GM18520 (cell line): Measurements from ENCODE around the gene SEC24A.
A peak's percentile ranks its signal among the peaks of the same experiment; 100 is the strongest.
"Not testable (repeated sequence)": the region's sequence is repeated elsewhere in the genome, so short reads cannot be mapped to it uniquely, and the experiment has no call there.

Source experiments
- ATAC-seq: cut with Tn5 transposase; IDR thresholded peaks from one replicate; pipeline ENCODE4 v1.9.1; 2021; ENCODE audit not compliant: unreplicated experiment

SEC24A gene

DNA sequence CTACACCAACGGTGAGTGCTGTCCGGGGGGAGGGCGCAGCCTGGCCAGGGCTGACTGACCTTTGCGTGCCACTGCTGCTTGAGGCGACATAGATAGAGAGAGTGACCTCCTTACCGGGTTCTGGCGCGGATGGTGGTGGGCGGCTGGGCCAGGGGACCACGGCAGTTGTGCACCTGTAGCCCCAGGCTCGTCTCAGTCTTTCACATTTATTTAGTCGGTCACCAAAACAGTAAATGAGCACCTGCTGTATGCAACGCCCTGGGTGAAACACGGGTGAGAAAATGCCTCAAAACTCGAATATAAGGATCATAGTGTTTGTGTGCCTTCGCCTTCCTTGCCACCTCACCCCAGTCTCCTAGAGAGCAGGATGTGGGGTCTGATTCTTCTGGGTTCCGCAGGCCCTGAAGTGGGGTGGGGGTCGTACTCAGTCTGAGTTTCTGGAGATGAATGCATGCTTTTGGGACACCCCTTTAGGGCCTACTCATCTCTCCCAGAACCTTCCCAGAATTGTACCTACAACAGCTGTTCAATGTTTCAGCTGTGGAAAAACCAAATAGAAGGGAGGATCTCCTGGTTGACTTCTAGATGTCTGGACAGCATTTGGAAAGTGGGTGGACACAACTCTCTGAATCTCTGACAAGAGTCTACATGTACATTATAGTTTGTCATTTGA is 714 bp downstream of the SEC24A start:
- ATAC-seq = no peak

DNA sequence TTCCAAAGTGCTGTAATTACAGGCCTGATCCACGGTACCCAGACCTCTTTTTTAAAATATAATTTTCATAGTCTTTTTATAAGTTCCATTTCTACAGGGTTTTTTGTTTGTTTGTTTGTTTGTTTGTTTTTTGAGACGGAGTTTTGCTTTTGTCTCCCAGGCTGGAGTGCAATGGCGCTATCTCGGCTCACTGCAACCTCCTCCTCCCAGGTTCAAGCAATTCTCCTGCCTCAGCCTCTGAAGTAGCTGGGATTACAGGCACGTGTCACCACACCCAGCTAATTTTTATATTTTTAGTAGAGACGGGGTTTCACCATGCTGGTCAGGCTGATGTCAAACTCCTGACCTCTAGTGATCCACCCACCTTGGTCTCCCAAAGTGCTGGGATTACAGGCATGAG is 2.1 kb downstream of the SEC24A start:
- not testable (repeated sequence) for ATAC-seq

DNA sequence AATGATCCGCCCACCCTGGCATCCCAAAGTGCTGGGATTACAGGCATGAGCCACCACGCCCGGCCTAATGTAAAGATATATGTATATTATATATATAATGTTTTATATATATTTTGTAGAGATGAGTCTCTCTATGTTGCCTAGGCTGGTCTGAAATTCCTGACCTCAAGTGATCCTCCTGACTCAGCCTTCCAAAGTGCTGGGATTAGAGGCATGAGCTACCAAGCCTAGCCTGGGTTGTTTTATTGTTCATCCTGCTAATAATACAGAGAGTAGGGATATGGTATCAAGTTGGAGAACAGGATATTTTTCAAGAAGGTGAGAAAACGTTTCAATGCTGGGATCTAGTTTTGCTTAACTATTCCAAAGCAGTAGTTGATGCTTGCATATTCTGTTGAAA is 2.9 kb downstream of the SEC24A start:
- ATAC-seq = no peak

DNA sequence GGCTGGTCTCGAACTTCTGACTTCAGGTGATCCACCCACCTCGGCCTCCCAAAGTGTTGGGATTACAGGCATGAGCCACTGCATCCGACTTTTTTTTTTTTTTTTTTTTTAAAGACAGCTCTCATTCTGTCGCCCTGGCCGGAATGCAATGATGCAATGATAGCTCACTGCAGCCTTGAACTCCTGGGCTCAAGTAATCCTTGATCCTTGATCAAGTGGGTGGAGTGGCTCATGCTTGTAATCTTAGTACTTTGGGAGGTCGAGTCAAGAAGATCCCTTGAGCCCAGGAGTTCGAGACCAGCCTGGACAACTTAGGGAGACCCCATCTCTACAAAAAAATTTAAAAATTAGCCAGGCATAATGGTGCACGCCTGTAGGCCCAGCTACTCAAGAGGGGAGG is 8.1 kb downstream of the SEC24A start:
- ATAC-seq = no peak

DNA sequence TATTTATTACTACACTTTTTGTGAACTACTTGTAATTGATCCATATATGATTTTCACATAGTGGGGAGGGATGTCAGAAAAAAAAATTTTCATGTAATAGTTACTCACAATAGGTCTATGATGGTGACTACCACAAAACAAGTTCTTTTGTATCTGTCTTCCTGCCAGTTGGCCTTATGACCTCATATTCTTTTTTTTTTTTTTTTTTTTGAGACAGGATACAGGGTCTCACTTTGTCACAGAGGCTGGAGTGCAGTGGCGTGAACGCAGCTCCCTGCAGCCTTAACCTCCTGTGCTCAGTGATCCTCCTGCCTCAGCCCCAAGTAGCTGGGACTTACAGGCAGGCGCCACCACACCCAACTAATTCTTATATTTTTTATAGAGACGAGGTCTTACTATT is 10.9 kb downstream of the SEC24A start:
- ATAC-seq = no peak

DNA sequence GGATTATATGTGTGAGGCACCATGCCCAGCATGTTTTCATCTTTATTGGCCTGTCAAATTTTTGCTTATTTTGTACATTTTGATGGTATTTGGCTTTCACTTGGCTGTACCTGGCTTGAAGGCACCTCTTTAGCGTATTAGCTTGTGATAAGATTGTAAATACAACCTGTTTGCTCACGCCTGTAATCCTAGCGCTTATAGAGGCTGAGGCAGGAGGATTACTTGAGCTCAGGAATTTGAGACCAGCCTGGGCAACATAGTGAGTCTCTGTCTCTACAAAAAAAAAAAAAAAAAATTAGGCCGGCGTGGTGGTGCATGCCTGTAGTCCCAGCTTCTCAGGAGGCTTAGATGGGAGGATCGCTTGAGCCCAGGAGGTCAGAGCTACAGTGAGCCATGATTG is 11.3 kb downstream of the SEC24A start:
- ATAC-seq = no peak

DNA sequence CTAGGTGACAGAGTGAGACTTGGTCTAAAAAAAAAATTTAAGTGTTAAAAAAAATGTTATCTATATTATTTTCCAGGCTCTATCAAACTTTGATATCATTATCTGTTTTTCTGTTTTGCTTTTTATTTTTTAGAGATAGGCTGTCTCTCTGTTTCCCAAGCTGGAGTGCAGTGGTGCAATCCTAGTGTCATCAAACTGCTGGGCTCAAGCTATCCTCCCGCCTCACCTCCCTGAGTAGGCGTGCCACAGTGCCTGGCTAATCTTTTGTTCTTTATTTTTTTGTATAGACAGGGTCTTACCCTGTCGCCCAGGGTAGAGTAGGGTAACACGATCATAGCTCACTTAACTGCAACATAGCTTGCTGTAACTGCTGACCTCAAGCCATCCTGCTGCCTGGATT is 14.4 kb downstream of the SEC24A start:
- ATAC-seq = no peak

DNA sequence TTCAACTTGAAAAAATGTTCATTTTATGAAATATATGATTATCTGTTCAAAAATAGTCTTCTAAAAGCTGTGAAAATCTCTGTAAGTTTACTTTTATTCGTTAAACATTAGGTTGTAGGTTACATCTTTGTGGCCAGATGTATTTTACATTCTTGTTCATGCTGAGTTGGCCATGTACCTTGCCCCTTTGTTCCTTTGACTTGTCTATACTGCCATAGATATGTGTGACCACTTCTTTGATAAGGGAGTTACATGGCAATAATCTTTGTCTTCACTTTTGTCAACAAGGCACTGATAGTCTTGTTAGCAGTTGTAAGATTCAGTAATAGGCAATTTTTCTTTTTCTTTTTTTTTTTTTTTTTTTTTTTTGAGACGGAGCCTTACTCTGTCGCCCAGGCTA is 15.9 kb downstream of the SEC24A start:
- ATAC-seq = no peak

DNA sequence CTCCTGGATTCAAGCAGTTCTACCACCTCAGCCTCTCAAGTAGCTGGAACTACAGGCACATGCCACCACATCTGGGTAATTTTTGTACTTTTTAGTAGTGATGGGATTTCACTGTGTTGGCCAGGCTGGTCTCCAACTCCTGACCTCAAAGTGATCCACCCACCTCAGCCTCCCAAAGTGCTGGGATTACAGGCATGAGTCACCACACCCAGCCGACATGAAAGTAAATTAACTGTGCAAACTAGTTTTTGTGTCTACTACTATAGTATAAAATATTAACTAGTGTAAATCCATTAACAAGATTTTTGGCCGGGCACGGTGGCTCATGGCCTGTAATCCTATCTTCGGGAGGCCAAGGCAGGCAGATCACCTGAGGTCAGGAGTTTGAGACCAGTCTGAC is 25.0 kb downstream of the SEC24A start:
- not testable (repeated sequence) for ATAC-seq

DNA sequence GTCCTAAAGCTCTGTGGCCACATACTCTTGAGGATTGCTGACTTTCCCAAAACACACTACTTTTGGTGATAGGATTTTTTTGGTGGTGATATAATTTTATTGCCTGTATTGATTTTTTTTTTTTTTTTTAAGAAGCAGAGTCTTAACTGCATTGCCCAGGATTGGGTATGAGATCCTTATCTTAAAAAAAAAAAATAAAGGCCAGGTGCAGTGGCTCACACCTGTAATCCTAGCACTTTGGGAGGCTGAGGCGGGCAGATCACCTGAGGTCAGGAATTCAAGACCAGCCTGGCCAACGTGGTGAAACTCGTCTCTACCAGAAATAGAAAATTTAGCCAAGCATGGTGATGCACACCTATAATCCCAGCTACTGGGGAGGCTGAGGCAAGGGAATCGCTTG is 28.8 kb downstream of the SEC24A start:
- not testable (repeated sequence) for ATAC-seq

DNA sequence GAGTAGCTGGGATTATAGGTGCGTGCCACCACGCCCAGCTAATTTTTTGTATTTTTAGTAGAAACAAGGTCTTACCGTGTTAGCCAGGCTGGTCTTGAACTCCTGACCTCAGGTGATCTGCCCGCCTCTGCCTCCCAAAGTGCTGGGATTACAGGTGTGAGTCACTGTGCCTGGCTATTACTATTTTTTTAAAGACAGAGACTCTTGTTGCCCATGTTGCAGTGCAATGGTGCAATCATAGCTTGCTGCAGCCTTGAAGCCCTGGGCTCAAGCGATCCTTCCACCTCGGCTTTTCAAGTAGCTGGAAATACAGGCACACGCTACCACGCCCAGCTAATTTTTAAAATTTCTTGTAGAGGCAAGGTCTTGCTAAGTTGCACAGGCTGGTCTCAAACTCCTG is 41.6 kb downstream of the SEC24A start:
- ATAC-seq = not testable (repeated sequence)

DNA sequence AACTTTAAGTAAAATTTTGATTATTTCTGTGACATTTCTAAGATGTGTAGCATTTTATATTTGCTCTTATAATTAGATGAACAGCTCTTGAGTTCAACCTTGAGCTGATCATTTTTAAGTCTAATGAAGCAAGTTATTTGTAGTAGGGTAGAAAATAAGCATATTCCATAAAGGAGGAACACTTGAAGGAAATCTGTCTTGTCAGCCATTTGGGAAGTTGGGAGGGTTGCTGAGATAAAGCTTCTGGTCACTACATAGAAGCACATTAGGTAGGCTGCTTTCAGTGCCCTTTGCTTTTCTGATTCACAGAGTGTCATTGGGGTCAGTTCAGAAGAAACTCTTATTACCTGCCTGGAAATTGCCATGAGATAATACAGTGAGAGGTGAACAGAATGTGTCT is 44.1 kb downstream of the SEC24A start:
- ATAC-seq = no peak

DNA sequence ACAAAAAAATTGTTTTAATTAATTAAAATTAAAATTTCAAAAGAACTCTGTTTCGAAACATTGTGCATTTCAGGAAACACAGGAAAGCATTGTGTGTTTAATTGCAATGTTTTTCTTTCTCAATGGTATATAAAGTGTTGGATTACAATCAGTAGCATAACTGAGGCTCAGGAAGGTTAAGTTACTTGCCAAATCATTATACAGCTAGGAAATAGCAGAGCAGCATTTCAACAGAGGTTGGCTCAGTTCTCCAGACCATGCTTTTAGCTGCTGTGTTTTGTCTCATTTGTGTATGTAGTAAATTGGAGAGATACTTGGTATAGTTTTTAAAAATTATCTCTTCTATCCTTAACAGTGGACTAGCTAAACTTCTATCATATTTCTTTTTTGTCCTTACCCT is 59.7 kb downstream of the SEC24A start:
- ATAC-seq = no peak

DNA sequence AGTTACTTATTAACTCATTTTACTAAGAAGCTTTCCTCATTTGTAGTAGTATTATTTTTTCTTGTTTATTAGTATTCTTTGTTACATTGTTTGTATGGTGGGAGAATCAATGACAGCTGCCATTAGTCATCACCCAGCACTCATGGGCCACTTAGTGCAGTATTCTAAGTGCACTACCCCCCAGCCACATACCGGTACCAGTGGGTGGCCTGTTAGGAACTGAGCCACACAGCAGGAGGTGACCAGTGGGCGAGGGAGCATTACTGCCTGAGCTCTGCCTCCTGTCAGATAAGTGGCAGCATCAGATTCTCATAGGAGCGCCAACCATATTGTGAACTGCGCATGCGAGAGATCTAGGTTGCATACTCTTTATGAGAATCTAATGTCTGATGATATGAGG is 65.5 kb downstream of the SEC24A start:
- ATAC-seq = no peak

DNA sequence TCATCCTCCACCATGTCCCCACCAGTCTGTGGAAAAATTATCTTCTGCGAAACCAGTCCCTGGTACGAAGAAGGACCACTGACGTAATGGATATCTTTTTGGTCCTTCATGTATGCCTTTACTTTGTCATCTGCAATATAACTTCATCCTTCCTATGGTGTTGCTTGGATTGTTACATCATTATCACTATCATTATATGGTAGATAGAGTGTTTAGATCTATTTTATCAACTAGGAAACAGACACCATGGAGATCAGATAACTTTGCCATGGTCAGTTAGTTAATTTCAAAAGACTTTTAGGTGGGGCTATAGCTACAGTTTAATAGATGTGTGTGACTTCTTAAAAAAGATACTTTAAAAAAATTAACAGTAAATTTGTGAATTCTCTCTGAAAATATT is 66.0 kb downstream of the SEC24A start:
- no peak for ATAC-seq

DNA sequence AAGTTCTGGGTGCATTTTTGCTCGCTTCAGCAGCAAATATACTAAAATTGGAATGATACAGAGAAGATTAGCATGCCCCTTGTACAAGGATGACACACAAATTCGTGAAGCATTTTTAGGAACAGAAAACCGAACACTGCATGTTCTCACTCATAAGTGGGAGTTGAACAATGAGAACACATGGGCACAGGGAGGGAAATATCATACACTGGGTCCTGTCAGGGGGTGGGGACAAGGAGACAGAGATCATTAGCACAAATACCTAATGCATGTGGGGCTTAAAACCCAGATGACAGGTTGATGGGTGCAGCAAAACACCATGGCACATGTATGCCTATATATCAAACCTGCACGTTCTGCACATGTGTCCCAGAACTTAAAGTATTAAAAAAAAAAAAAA is 66.9 kb downstream of the SEC24A start:
- not testable (repeated sequence) for ATAC-seq

DNA sequence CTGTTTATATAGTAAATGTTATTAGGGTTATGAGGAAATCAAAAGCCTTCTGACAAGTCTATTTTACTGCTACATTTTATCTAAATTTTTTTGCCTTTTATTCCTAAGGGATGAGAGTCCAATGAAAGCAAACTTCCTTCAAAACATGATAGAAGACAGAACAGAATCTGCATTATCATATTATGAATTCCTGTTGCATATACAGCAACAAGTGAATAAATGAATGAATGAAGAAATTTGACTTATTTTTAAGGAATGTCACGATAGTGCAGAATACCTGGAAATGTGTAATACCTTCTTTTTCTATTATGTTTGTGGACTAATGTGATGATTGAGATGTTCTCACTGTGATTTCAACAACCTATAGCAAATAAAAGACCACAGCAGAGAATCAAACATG is 76.3 kb downstream of the SEC24A start:
- ATAC-seq = no peak

DNA sequence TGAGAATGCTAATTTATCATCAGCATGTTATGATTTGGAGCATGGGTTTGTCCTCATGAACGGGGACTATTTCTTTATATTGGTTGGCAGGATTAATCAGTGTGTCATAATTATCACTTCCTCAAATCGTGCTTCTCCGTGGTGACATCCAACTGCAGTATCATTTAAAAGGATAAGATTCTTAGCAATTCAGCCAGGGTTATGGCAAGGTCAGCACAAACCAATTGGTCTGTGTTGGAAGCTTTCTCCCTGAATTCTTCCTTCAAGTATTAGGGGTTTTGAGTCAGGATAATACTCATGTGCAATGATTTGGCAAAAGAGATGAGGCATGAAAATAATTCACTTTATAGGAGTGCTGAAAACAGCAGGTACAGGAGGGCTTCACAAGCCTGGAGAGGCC is 84.2 kb downstream of the SEC24A start:
- ATAC-seq = no peak

DNA sequence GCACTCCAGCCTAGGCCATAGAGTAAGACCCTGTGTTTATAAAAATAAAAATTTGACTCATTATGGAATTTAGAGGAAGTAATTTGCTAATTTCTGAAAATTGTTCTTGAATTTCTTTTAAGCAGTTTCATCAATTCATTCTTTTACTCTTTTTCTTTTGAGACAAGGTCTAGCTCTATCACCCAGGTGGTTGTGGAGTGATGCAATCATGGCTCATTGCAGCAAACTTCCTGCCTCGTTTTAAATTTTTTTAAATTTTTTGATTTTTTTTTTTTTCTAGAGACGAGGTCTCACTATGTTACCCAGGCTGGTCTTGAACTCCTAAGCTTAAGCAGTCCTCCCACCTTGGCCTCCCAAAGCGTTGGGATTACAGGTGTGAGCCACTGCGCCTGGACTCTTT is 86.7 kb downstream of the SEC24A start:
- no peak for ATAC-seq

DNA sequence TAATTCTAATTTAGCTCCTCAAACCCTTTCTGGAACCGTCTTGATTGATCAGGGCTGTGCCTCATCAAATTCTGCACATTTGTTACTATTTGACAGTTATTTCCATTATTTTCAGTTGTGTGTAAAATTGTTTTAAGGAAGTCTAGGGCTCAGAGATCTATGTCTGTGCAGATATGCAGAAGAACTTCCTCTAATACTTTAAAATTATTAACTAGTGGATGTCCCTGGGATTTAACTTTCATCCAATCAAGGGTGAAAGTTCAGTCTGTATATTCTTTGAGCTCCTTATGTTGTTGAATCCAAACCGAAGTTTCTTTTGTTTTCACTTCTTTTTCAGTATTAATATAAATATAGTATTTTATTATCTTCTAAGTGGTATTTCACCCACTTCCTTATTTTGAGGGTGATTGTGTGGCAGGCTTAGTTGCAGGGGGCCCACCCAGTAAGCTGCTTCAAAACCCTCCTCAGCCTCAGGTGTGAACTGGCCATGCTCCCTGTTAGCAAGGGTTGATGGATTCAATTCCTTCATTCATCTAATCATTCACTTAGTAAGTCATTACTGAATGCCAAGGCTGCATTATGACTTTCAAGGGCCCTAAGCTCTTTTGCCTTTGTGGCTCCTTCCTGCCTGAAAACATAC is 87.7 kb downstream of the SEC24A start:
- ATAC-seq = no peak

DNA sequence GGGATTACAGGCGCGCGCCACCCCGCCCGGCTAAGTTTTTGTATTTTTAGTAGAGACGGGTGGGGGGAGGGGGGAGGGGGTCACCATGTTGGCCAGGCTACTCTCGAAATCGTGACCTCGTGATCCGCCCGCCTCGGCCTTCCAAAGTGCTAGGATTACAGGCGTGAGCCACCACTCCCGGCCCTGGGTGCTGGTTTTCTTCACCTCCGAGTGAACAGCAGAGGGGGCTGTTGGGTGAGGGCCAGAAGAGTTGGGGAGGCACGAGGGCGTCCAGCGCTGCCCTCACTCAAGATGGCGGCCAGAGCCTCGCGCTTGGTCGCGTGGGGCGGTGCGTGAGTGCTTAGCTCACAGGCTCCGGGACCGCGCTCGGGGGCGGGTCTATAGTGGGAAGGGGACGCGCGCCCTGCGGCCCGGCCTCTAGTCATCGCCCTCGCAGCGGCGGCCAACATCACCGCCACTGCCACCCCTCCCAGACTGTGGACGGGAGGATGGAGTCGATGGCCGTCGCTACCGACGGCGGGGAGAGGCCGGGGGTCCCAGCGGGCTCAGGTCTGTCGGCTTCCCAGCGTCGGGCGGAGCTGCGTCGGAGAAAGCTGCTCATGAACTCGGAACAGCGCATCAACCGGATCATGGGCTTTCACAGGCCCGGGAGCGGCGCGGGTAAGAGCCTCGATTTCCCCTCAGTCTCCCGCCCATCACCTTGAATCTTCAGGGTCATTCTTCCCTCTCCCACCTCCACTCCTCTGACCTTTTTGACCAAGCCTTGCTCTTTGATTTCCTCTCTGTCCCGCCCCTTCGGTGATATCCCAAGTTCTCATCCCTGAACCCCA is 89.8 kb downstream of the SEC24A start, which contains the start of gene CAMLG:
Gene CAMLG (plus strand): TSS at position 416 of the 830 bp plus-strand sequence. CDS start 73 bp downstream, at position 489.
- peak; percentile 96 for ATAC-seq
